Measurements from ENCODE around the gene KHDC1.
"Not testable (repeated sequence)": the region's sequence is repeated elsewhere in the genome, so short reads cannot be mapped to it uniquely, and the experiment has no call there.

KHDC1 gene

GRCh38 chr6:73252703-73253102 is 10.3 kb downstream of the KHDC1 start:
- H3K4me1 ChIP-seq (ENCODE audit: control insufficient read depth in 2 of 2, insufficient read depth in 2 of 2, low read length in 2 of 2), result no peaks in the 10 kb centered on the region
- H3K36me3 ChIP-seq (ENCODE audit: control insufficient read depth in 2 of 2, insufficient read depth in 2 of 2, low read length in 2 of 2), result no peaks in the 10 kb centered on the region
- H3K4me3 ChIP-seq (ENCODE audit: low read length in 2 of 2), result no peak overlapping the region
- H3K27ac ChIP-seq (ENCODE audit: low read depth in 2 of 2, low read length in 2 of 2), result no peak overlapping the region
- H3K27me3 ChIP-seq (ENCODE audit: control insufficient read depth in 2 of 2, insufficient read depth in 2 of 2, low read length in 2 of 2), result no peaks in the 10 kb centered on the region
- H3K9ac ChIP-seq (ENCODE audit: low read depth in 1 of 2, low read length in 2 of 2), result no peak overlapping the region
- H3K9me3 ChIP-seq (ENCODE audit: control insufficient read depth in 2 of 2, low read length in 2 of 2), result no peaks in the 10 kb centered on the region

GRCh38 chr6:73250016-73250415 is 13.0 kb downstream of the KHDC1 start:
- no peaks in the 10 kb centered on the region for H3K36me3 ChIP-seq (ENCODE audit: control insufficient read depth in 2 of 2, insufficient read depth in 2 of 2, low read length in 2 of 2)
- H3K27ac ChIP-seq (ENCODE audit: low read depth in 2 of 2, low read length in 2 of 2), result no peak overlapping the region
- no peaks in the 10 kb centered on the region for H3K4me1 ChIP-seq (ENCODE audit: control insufficient read depth in 2 of 2, insufficient read depth in 2 of 2, low read length in 2 of 2)
- H3K9ac ChIP-seq (ENCODE audit: low read depth in 1 of 2, low read length in 2 of 2), result no peak overlapping the region
- no peaks in the 10 kb centered on the region for H3K9me3 ChIP-seq (ENCODE audit: control insufficient read depth in 2 of 2, low read length in 2 of 2)
- no peaks in the 10 kb centered on the region for H3K27me3 ChIP-seq (ENCODE audit: control insufficient read depth in 2 of 2, insufficient read depth in 2 of 2, low read length in 2 of 2)
- H3K4me3 ChIP-seq (ENCODE audit: low read length in 2 of 2), result no peak overlapping the region

GRCh38 chr6:73248192-73248903 is 14.6 kb downstream of the KHDC1 start:
- no peak overlapping the region for H3K9ac ChIP-seq (ENCODE audit: low read depth in 1 of 2, low read length in 2 of 2)
- H3K9me3 ChIP-seq (ENCODE audit: control insufficient read depth in 2 of 2, low read length in 2 of 2), result no peaks in the 10 kb centered on the region
- H3K4me1 ChIP-seq (ENCODE audit: control insufficient read depth in 2 of 2, insufficient read depth in 2 of 2, low read length in 2 of 2), result no peaks in the 10 kb centered on the region
- H3K27me3 ChIP-seq (ENCODE audit: control insufficient read depth in 2 of 2, insufficient read depth in 2 of 2, low read length in 2 of 2), result no peaks in the 10 kb centered on the region
- no peak overlapping the region for H3K27ac ChIP-seq (ENCODE audit: low read depth in 2 of 2, low read length in 2 of 2)
- no peaks in the 10 kb centered on the region for H3K36me3 ChIP-seq (ENCODE audit: control insufficient read depth in 2 of 2, insufficient read depth in 2 of 2, low read length in 2 of 2)
- H3K4me3 ChIP-seq (ENCODE audit: low read length in 2 of 2), result no peak overlapping the region

GRCh38 chr6:73242001-73242400 is 21.0 kb downstream of the KHDC1 start:
- no peak overlapping the region for H3K4me3 ChIP-seq (ENCODE audit: low read length in 2 of 2)
- no peak overlapping the region for H3K27ac ChIP-seq (ENCODE audit: low read depth in 2 of 2, low read length in 2 of 2)
- no peaks in the 10 kb centered on the region for H3K9me3 ChIP-seq (ENCODE audit: control insufficient read depth in 2 of 2, low read length in 2 of 2)
- H3K36me3 ChIP-seq (ENCODE audit: control insufficient read depth in 2 of 2, insufficient read depth in 2 of 2, low read length in 2 of 2), result no peaks in the 10 kb centered on the region
- no peak overlapping the region for H3K9ac ChIP-seq (ENCODE audit: low read depth in 1 of 2, low read length in 2 of 2)
- no peaks in the 10 kb centered on the region for H3K4me1 ChIP-seq (ENCODE audit: control insufficient read depth in 2 of 2, insufficient read depth in 2 of 2, low read length in 2 of 2)
- H3K27me3 ChIP-seq (ENCODE audit: control insufficient read depth in 2 of 2, insufficient read depth in 2 of 2, low read length in 2 of 2), result no peaks in the 10 kb centered on the region

GRCh38 chr6:73240730-73241129 is 22.3 kb downstream of the KHDC1 start:
- no peaks in the 10 kb centered on the region for H3K36me3 ChIP-seq (ENCODE audit: control insufficient read depth in 2 of 2, insufficient read depth in 2 of 2, low read length in 2 of 2)
- H3K9me3 ChIP-seq (ENCODE audit: control insufficient read depth in 2 of 2, low read length in 2 of 2), result no peaks in the 10 kb centered on the region
- H3K9ac ChIP-seq (ENCODE audit: low read depth in 1 of 2, low read length in 2 of 2), result no peak overlapping the region
- no peak overlapping the region for H3K4me3 ChIP-seq (ENCODE audit: low read length in 2 of 2)
- no peaks in the 10 kb centered on the region for H3K27me3 ChIP-seq (ENCODE audit: control insufficient read depth in 2 of 2, insufficient read depth in 2 of 2, low read length in 2 of 2)
- no peak overlapping the region for H3K27ac ChIP-seq (ENCODE audit: low read depth in 2 of 2, low read length in 2 of 2)
- no peaks in the 10 kb centered on the region for H3K4me1 ChIP-seq (ENCODE audit: control insufficient read depth in 2 of 2, insufficient read depth in 2 of 2, low read length in 2 of 2)

GRCh38 chr6:73236144-73236750 is 26.7 kb downstream of the KHDC1 start:
- Histone ChIP-seq H3K9ac (ENCODE audit: low read depth in 1 of 2, low read length in 2 of 2) (no peak overlapping the region), H3K36me3 (ENCODE audit: control insufficient read depth in 2 of 2, insufficient read depth in 2 of 2, low read length in 2 of 2) (no peaks in the 10 kb centered on the region), H3K27me3 (ENCODE audit: control insufficient read depth in 2 of 2, insufficient read depth in 2 of 2, low read length in 2 of 2) (no peaks in the 10 kb centered on the region), H3K4me3 (ENCODE audit: low read length in 2 of 2) (no peak overlapping the region), H3K27ac (ENCODE audit: low read depth in 2 of 2, low read length in 2 of 2) (no peak overlapping the region), H3K4me1 (ENCODE audit: control insufficient read depth in 2 of 2, insufficient read depth in 2 of 2, low read length in 2 of 2) (no peaks in the 10 kb centered on the region), H3K9me3 (ENCODE audit: control insufficient read depth in 2 of 2, low read length in 2 of 2) (no peaks in the 10 kb centered on the region)

GRCh38 chr6:73234733-73235132 is 28.3 kb downstream of the KHDC1 start:
- Histone ChIP-seq H3K27ac (ENCODE audit: low read depth in 2 of 2, low read length in 2 of 2) (no peak overlapping the region), H3K36me3 (ENCODE audit: control insufficient read depth in 2 of 2, insufficient read depth in 2 of 2, low read length in 2 of 2) (no peaks in the 10 kb centered on the region), H3K4me3 (ENCODE audit: low read length in 2 of 2) (no peak overlapping the region), H3K27me3 (ENCODE audit: control insufficient read depth in 2 of 2, insufficient read depth in 2 of 2, low read length in 2 of 2) (no peaks in the 10 kb centered on the region), H3K4me1 (ENCODE audit: control insufficient read depth in 2 of 2, insufficient read depth in 2 of 2, low read length in 2 of 2) (no peaks in the 10 kb centered on the region), H3K9ac (ENCODE audit: low read depth in 1 of 2, low read length in 2 of 2) (no peak overlapping the region), H3K9me3 (ENCODE audit: control insufficient read depth in 2 of 2, low read length in 2 of 2) (no peaks in the 10 kb centered on the region)

GRCh38 chr6:73233971-73234370 is 29.0 kb downstream of the KHDC1 start:
- H3K27me3 ChIP-seq (ENCODE audit: control insufficient read depth in 2 of 2, insufficient read depth in 2 of 2, low read length in 2 of 2), result not testable (repeated sequence)

GRCh38 chr6:73233048-73233447 is 29.9 kb downstream of the KHDC1 start:
- H3K4me3 ChIP-seq (ENCODE audit: low read length in 2 of 2), result no peak overlapping the region
- H3K27me3 ChIP-seq (ENCODE audit: control insufficient read depth in 2 of 2, insufficient read depth in 2 of 2, low read length in 2 of 2), result no peaks in the 10 kb centered on the region
- H3K36me3 ChIP-seq (ENCODE audit: control insufficient read depth in 2 of 2, insufficient read depth in 2 of 2, low read length in 2 of 2), result no peaks in the 10 kb centered on the region
- H3K4me1 ChIP-seq (ENCODE audit: control insufficient read depth in 2 of 2, insufficient read depth in 2 of 2, low read length in 2 of 2), result no peaks in the 10 kb centered on the region
- H3K9me3 ChIP-seq (ENCODE audit: control insufficient read depth in 2 of 2, low read length in 2 of 2), result no peaks in the 10 kb centered on the region
- no peak overlapping the region for H3K9ac ChIP-seq (ENCODE audit: low read depth in 1 of 2, low read length in 2 of 2)
- no peak overlapping the region for H3K27ac ChIP-seq (ENCODE audit: low read depth in 2 of 2, low read length in 2 of 2)

More at GRCh38 chr6:73233971-73234370, 29.0 kb downstream of the KHDC1 start:
- H3K36me3 ChIP-seq (ENCODE audit: control insufficient read depth in 2 of 2, insufficient read depth in 2 of 2, low read length in 2 of 2); H3K9ac ChIP-seq (ENCODE audit: low read depth in 1 of 2, low read length in 2 of 2); H3K4me3 ChIP-seq (ENCODE audit: low read length in 2 of 2); H3K4me1 ChIP-seq (ENCODE audit: control insufficient read depth in 2 of 2, insufficient read depth in 2 of 2, low read length in 2 of 2); H3K9me3 ChIP-seq (ENCODE audit: control insufficient read depth in 2 of 2, low read length in 2 of 2); H3K27ac ChIP-seq (ENCODE audit: low read depth in 2 of 2, low read length in 2 of 2): not testable (repeated sequence)

GRCh38 chr6:73231986-73232391 is 31.0 kb downstream of the KHDC1 start:
- H3K9me3 ChIP-seq (ENCODE audit: control insufficient read depth in 2 of 2, low read length in 2 of 2), result no peaks in the 10 kb centered on the region
- H3K4me1 ChIP-seq (ENCODE audit: control insufficient read depth in 2 of 2, insufficient read depth in 2 of 2, low read length in 2 of 2), result no peaks in the 10 kb centered on the region
- no peak overlapping the region for H3K4me3 ChIP-seq (ENCODE audit: low read length in 2 of 2)

More at GRCh38 chr6:73231986-73232391, 31.0 kb downstream of the KHDC1 start:
- H3K27me3 ChIP-seq (ENCODE audit: control insufficient read depth in 2 of 2, insufficient read depth in 2 of 2, low read length in 2 of 2), result no peaks in the 10 kb centered on the region
- H3K36me3 ChIP-seq (ENCODE audit: control insufficient read depth in 2 of 2, insufficient read depth in 2 of 2, low read length in 2 of 2), result no peaks in the 10 kb centered on the region
- H3K9ac ChIP-seq (ENCODE audit: low read depth in 1 of 2, low read length in 2 of 2), result no peak overlapping the region
- H3K27ac ChIP-seq (ENCODE audit: low read depth in 2 of 2, low read length in 2 of 2), result no peak overlapping the region
